IMR-90 (cell line): ENCODE results near the gene EVX1. TPM values are rescaled to one million over a fixed set of nuclear protein-coding genes. Genes with fewer than 3 reads are reported as not detected.

Source experiments
- ATAC-seq: fragments of 200-7000 bp; cut with Tn5 transposase; 2 replicates; pipeline ENCODE4 v1.9.1; 2020; ENCODE audit warnings: low read depth, mild to moderate bottlenecking, moderate library complexity
- BruUV-seq: library from RNA; stranded (reverse); fragments of 400-500 nt; replicated peaks from 2 replicates; lab custom pipeline; 2021; lab: Mats Ljungman, UMichigan
- CTCF ChIA-PET: fragments of 300-600 bp; formaldehyde crosslinking; extraction: SDS; loops from one replicate; lab custom pipeline; 2021; ENCODE audit warnings: antibody characterized with exemption; lab: Yijun Ruan, JAX
- POLR2A ChIA-PET: fragments of 300-600 bp; sonication (Branson Sonifier 250); formaldehyde crosslinking; loops from one replicate; lab custom pipeline; 2022; ENCODE audit warnings: antibody characterized with exemption; ENCODE audit not compliant: unreplicated experiment; lab: Charles Lee
- DNase-seq: peaks from one replicate; pipeline ENCODE4 v3.0.0; 2013
- H2AFZ ChIP-seq: replicated peaks from 2 replicates; pipeline ENCODE3; 2013; ENCODE audit warnings: low read length, mild to moderate bottlenecking; ENCODE audit not compliant: poor library complexity
- H2AK5ac ChIP-seq: 2 replicates; pipeline ENCODE4 v1.6.1; 2013; ENCODE audit warnings: low read depth, low read length, inconsistent platforms
- H2AK9ac ChIP-seq: replicated peaks from 2 replicates; pipeline ENCODE3; 2013; ENCODE audit warnings: mild to moderate bottlenecking, low read depth, low read length, moderate library complexity; ENCODE audit not compliant: poor library complexity
- H2BK120ac ChIP-seq: 2 replicates; pipeline ENCODE4 v1.6.1; 2013; ENCODE audit warnings: low read depth, low read length, inconsistent platforms
- H2BK15ac ChIP-seq: 3 replicates; pipeline ENCODE4 v1.6.1; 2013; ENCODE audit warnings: low read depth, low read length, inconsistent platforms
- H2BK20ac ChIP-seq: 2 replicates; pipeline ENCODE4 v1.6.1; 2013; ENCODE audit warnings: low read depth, mild to moderate bottlenecking, inconsistent platforms, low read length, moderate library complexity
- H2BK5ac ChIP-seq: 2 replicates; pipeline ENCODE4 v1.6.1; 2013; ENCODE audit warnings: mild to moderate bottlenecking, low read depth, low read length, inconsistent platforms; ENCODE audit not compliant: poor library complexity, severe bottlenecking
- H3K14ac ChIP-seq: replicated peaks from 2 replicates; pipeline ENCODE4 v1.6.1; 2013; ENCODE audit warnings: low read depth, low read length, inconsistent platforms
- H3K18ac ChIP-seq: 2 replicates; pipeline ENCODE4 v1.6.1; 2013; ENCODE audit warnings: low read depth, low read length, control low read depth
- H3K23ac ChIP-seq: 2 replicates; pipeline ENCODE4 v1.6.1; 2013; ENCODE audit warnings: low read depth, low read length, inconsistent platforms
- H3K27ac ChIP-seq: 2 replicates; pipeline ENCODE4 v1.5.1; 2013; ENCODE audit warnings: mild to moderate bottlenecking, control low read depth, low read length; ENCODE audit not compliant: insufficient read depth
- H3K27me3 ChIP-seq: 2 replicates; pipeline ENCODE4 v1.6.1; 2013; ENCODE audit warnings: low read length; ENCODE audit not compliant: control insufficient read depth, insufficient read depth
- H3K36me3 ChIP-seq: 2 replicates; pipeline ENCODE4 v1.6.1; 2013; ENCODE audit warnings: low read length, mixed read lengths; ENCODE audit not compliant: control insufficient read depth, insufficient read depth
- H3K4ac ChIP-seq: 2 replicates; pipeline ENCODE4 v1.6.1; 2013; ENCODE audit warnings: low read depth, low read length, inconsistent platforms
- H3K4me1 ChIP-seq: 2 replicates; pipeline ENCODE4 v1.6.1; 2013; ENCODE audit warnings: low read length, mixed read lengths; ENCODE audit not compliant: control insufficient read depth, insufficient read depth
- H3K4me2 ChIP-seq: 2 replicates; pipeline ENCODE4 v1.6.1; 2013; ENCODE audit warnings: low read depth, mild to moderate bottlenecking, control low read depth, low read length, moderate library complexity
- H3K4me3 ChIP-seq: 2 replicates; pipeline ENCODE4 v1.5.1; 2013; ENCODE audit warnings: low read depth, mild to moderate bottlenecking, control low read depth, low read length, moderate library complexity; ENCODE audit not compliant: insufficient read depth
- H3K56ac ChIP-seq: 2 replicates; pipeline ENCODE4 v1.6.1; 2013; ENCODE audit warnings: low read length, inconsistent platforms; ENCODE audit not compliant: insufficient read depth; ENCODE audit errors: extremely low read depth
- H3K79me1 ChIP-seq, 2 experiments: 2 replicates each; pipeline ENCODE4 v1.6.1; 2013; ENCODE audit warnings: low read length in 2 of 2, inconsistent platforms in 1 of 2, low read depth in 1 of 2
- H3K9ac ChIP-seq: 2 replicates; pipeline ENCODE4 v1.6.1; 2013; ENCODE audit warnings: low read depth, low read length, control low read depth
- H3K9me1 ChIP-seq: 2 replicates; pipeline ENCODE4 v1.6.1; 2013; ENCODE audit warnings: low read length, inconsistent platforms; ENCODE audit not compliant: insufficient read depth
- H3K9me3 ChIP-seq: 2 replicates; pipeline ENCODE4 v1.6.1; 2013; ENCODE audit warnings: low read length; ENCODE audit not compliant: control insufficient read depth, insufficient read depth
- H4K20me1 ChIP-seq: 2 replicates; pipeline ENCODE4 v1.6.1; 2013; ENCODE audit warnings: low read length, inconsistent platforms; ENCODE audit not compliant: insufficient read depth
- H4K5ac ChIP-seq: 2 replicates; pipeline ENCODE4 v1.6.1; 2013; ENCODE audit warnings: mild to moderate bottlenecking, low read depth, low read length, control low read depth
- H4K8ac ChIP-seq, 2 experiments: 2 replicates each; pipeline ENCODE4 v1.6.1; 2013; ENCODE audit warnings: low read depth in 2 of 2, low read length in 2 of 2, control low read depth in 1 of 2, inconsistent platforms in 1 of 2
- H4K91ac ChIP-seq: 2 replicates; pipeline ENCODE4 v1.6.1; 2013; ENCODE audit warnings: low read depth, low read length, inconsistent platforms; ENCODE audit not compliant: insufficient read depth
- CHD1 ChIP-seq: IDR thresholded peaks from 2 replicates; pipeline ENCODE4 v1.6.1; 2012; ENCODE audit warnings: low read depth, low read length, improper control_type of control experiment
- MAZ ChIP-seq: IDR thresholded peaks from 2 replicates; pipeline ENCODE4 v1.6.1; 2012; ENCODE audit warnings: low read depth, mild to moderate bottlenecking, low read length, improper control_type of control experiment, moderate library complexity, borderline replicate concordance
- MXI1 ChIP-seq: IDR thresholded peaks from 2 replicates; pipeline ENCODE4 v1.6.1; 2012; ENCODE audit warnings: low read depth, mild to moderate bottlenecking, low read length, moderate library complexity, borderline replicate concordance
- NFE2L2 ChIP-seq: fragments of 150-350 bp; IDR thresholded peaks from 2 replicates; pipeline ENCODE4 v1.6.1; 2016; ENCODE audit warnings: low read depth, mild to moderate bottlenecking, low read length
- RCOR1 ChIP-seq: IDR thresholded peaks from 2 replicates; pipeline ENCODE4 v1.6.1; 2012; ENCODE audit warnings: mild to moderate bottlenecking, low read length, improper control_type of control experiment; ENCODE audit not compliant: insufficient replicate concordance
- WGBS, 2 experiments: methylation state at CpG; one replicate each; pipeline versions ENCODE4 v1.1.5 to v1.1.7; 2013; ENCODE audit warnings: missing lambda C conversion rate in 2 of 2; ENCODE audit not compliant: insufficient read length in 1 of 2; ENCODE audit errors: extremely low coverage in 2 of 2; 5-methylcytosine and 5-hydroxymethylcytosine counted together
- dilution Hi-C: fragments of 300-500 bp; cut with HindIII; formaldehyde crosslinking; loops from one replicate; pipeline ENCODE4 v1.14.3; 2018; ENCODE audit warnings: low sequenced_read_pairs; ENCODE audit not compliant: unreplicated experiment
- in situ Hi-C: fragments of 300-500 bp; cut with MboI; formaldehyde crosslinking; loops from 3 replicates; pipeline ENCODE4 v1.14.3; 2019; ENCODE audit warnings: low sequenced_read_pairs, inconsistent platforms, mixed read lengths
- intact Hi-C: fragments of 100-400 bp; cut with micrococcal nuclease; formaldehyde crosslinking; loops from 2 replicates; pipeline ENCODE4 v1.10.0; 2022
- polyA plus RNA-seq, 3 experiments: library from polyadenylated mRNA; depleted of rRNA; stranded (reverse); fragments of >200 nt; gene quantifications; 2 replicates each; pipeline ENCODE4 v1.2.3, GENCODE V29; 2012; ENCODE audit warnings: low replicate concordance in 1 of 3
- total RNA-seq: library from RNA; depleted of rRNA; stranded (reverse); fragments of >200 nt; gene quantifications from 2 replicates; pipeline ENCODE4 v1.2.3, GENCODE V29; 2012
- TF ChIP-seq, protein P1 (sequence below): fragments of 150-350 bp; IDR thresholded peaks from 2 replicates; pipeline ENCODE4 v1.6.1; 2017; ENCODE audit warnings: mild to moderate bottlenecking, antibody characterized with exemption, low read length, low read depth

Gene EVX1
- total and polyA plus RNA-seq, 2 of the 4 experiments (the other 2 are of a cell fraction) = not detected

GRCh38 chr7:27202018-27202861, 40.4 kb upstream of the EVX1 start:
- Histone ChIP-seq H3K27me3 (peaks cover 96% of the 10 kb centered on the region), H3K23ac (0 out of 2 replicates have a peak overlapping the region, but pooled peaks have one; percentile 8), H3K27ac (no peak overlapping the region), H3K9ac (no peak overlapping the region), H3K4me3 (no peak overlapping the region), H3K4ac (no peak overlapping the region), H3K18ac (no peak overlapping the region), H3K14ac (no peak overlapping the region), H4K8ac (no peak overlapping the region), H2BK20ac (no peak overlapping the region), H2AFZ (no peak overlapping the region), H2BK15ac (no peak overlapping the region), H3K9me1 (peaks cover 5% of the 10 kb centered on the region; the same call in 1 of the 2 replicates), H3K79me1 (no peaks in the 10 kb centered on the region), H2AK5ac (no peak overlapping the region), H3K4me1 (peaks cover 2% of the 10 kb centered on the region; the same call in 1 of the 2 replicates), H4K91ac (no peak overlapping the region), H3K9me3 (peaks cover 11% of the 10 kb centered on the region; the same call in 1 of the 2 replicates), H2AK9ac (no peak overlapping the region), H3K36me3 (no peaks in the 10 kb centered on the region), H4K20me1 (peaks cover 24% of the 10 kb centered on the region), H3K4me2 (no peak overlapping the region), H3K56ac (no peak overlapping the region), H2BK120ac (no peak overlapping the region), H4K5ac (no peak overlapping the region), H2BK5ac (no peak overlapping the region)
- BruUV-seq = no TSS peak
- CTCF ChIA-PET = no interaction called here
- 9% methylated on average over 8 of the region's 30 CpGs; no CpG with 5 or more reads in 1 of the 2 experiments for WGBS, 2 experiments
- dilution Hi-C loops (no loop called here), in situ Hi-C loops (loop anchor here (5.0 to 10.0 kb wide), 2 partner anchors 380 to 573 kb away; no protein-coding TSS in a partner anchor), intact Hi-C loops (no loop called here)
- no peak for ATAC-seq
- DNase-seq = no peak
- no peak for TF ChIP-seq CHD1
- no peak for TF ChIP-seq MXI1
- TF ChIP-seq RCOR1 = no peak
- no peak for TF ChIP-seq NFE2L2
- no peak for TF ChIP-seq MAZ
- TF ChIP-seq, protein P1, sequence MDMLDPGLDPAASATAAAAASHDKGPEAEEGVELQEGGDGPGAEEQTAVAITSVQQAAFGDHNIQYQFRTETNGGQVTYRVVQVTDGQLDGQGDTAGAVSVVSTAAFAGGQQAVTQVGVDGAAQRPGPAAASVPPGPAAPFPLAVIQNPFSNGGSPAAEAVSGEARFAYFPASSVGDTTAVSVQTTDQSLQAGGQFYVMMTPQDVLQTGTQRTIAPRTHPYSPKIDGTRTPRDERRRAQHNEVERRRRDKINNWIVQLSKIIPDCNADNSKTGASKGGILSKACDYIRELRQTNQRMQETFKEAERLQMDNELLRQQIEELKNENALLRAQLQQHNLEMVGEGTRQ = no peak
- POLR2A ChIA-PET = interaction anchor here (0.6 kb wide), 1 partner anchor 605 kb away, joined by 3 read pairs; no protein-coding TSS in a partner anchor
